K562 (cell line): ENCODE results near the gene MS4A4E. TPM values are rescaled to one million over a fixed set of nuclear protein-coding genes. Genes with fewer than 3 reads are reported as not detected.
A peak's percentile ranks its signal among the peaks of the same experiment; 100 is the strongest.

Experiments used
- ARID1B ChIP-seq: fragments of 450-650 bp; IDR thresholded peaks from 2 replicates; pipeline ENCODE4 v1.6.1; 2016; ENCODE audit warnings: antibody characterized with exemption, mild to moderate bottlenecking, inconsistent platforms
- BACH1 ChIP-seq: fragments of 200-800 bp; sonication (Bioruptor generic); IDR thresholded peaks from 2 replicates; pipeline ENCODE4 v1.6.1; 2016; ENCODE audit warnings: missing genetic modification characterization, missing compliant biosample characterization
- BRD9 ChIP-seq: fragments of 450-650 bp; IDR thresholded peaks from 2 replicates; pipeline ENCODE4 v1.6.1; 2018; ENCODE audit warnings: low read depth; ENCODE audit not compliant: partially characterized antibody
- CREBBP ChIP-seq: IDR thresholded peaks from one replicate; pipeline ENCODE4 v1.6.1; 2012; ENCODE audit warnings: low read depth, mild to moderate bottlenecking, control low read depth, inconsistent platforms, low read length
- KDM1A ChIP-seq, 2 experiments: fragments of 450-650 bp; IDR thresholded peaks; 2 replicates each; pipeline ENCODE4 v1.6.1; 2016; ENCODE audit warnings: mild to moderate bottlenecking in 2 of 2
- MAZ ChIP-seq, 2 experiments: fragments of 450-650 bp in 1 of 2; sonication (generic) in 1 of 2; formaldehyde crosslinking; IDR thresholded peaks in 1 of 2; conservative IDR thresholded peaks in 1 of 2; 2 replicates each; pipeline versions ENCODE4 v1.4.0 to v1.5.0; 2020; ENCODE audit warnings: mild to moderate bottlenecking in 1 of 2, missing genetic modification reagents in 1 of 2
- MTF1 ChIP-seq: fragments of 250-450 bp; sonication (Bioruptor Pico); IDR thresholded peaks from 2 replicates; pipeline ENCODE4 v1.9.0; 2021; ENCODE audit warnings: moderate library complexity, mild to moderate bottlenecking, inconsistent platforms, borderline replicate concordance
- NFIC ChIP-seq: fragments of 450-650 bp; IDR thresholded peaks from 2 replicates; pipeline ENCODE4 v1.6.1; 2017; ENCODE audit warnings: mild to moderate bottlenecking, inconsistent platforms
- NR2C1 ChIP-seq, 2 experiments: fragments of 450-650 bp; IDR thresholded peaks; 2 replicates each; pipeline ENCODE4 v1.6.1; 2017; ENCODE audit warnings: mild to moderate bottlenecking in 2 of 2, antibody characterized with exemption in 1 of 2, inconsistent platforms in 1 of 2, missing compliant biosample characterization in 1 of 2, missing genetic modification characterization in 1 of 2
- POLR2B ChIP-seq: fragments of 450-650 bp; IDR thresholded peaks from 2 replicates; pipeline ENCODE4 v1.6.1; 2018; ENCODE audit warnings: low read depth; ENCODE audit not compliant: partially characterized antibody
- RUNX1 ChIP-seq: sonication (generic); IDR thresholded peaks from 2 replicates; pipeline ENCODE4 v1.6.1; 2016; ENCODE audit warnings: antibody characterized with exemption, low read depth
- SLC30A9 ChIP-seq: fragments of 250-450 bp; sonication (Bioruptor Pico); IDR thresholded peaks from 2 replicates; pipeline ENCODE4 v1.8.0; 2022; ENCODE audit warnings: mild to moderate bottlenecking, moderate library complexity
- STAT5A ChIP-seq: IDR thresholded peaks from 2 replicates; pipeline ENCODE4 v1.6.1; 2012; ENCODE audit warnings: low read length, inconsistent platforms, borderline replicate concordance
- TCF3 ChIP-seq: sonication (generic); formaldehyde crosslinking; IDR thresholded peaks from 2 replicates; pipeline ENCODE4 v1.4.0; 2020; ENCODE audit warnings: mild to moderate bottlenecking, missing genetic modification reagents
- TEAD4 ChIP-seq, 2 experiments: sonication (generic) in 1 of 2; formaldehyde crosslinking in 1 of 2; IDR thresholded peaks; 2 replicates each; pipeline versions ENCODE4 v1.6.1 to v1.8.0; 2012 to 2022; ENCODE audit warnings: borderline replicate concordance in 1 of 2, inconsistent platforms in 1 of 2, low read length in 1 of 2, mild to moderate bottlenecking in 1 of 2, missing genetic modification reagents in 1 of 2
- WHSC1 ChIP-seq: IDR thresholded peaks from one replicate; pipeline ENCODE4 v1.6.1; 2012; ENCODE audit warnings: low read length, control low read depth, inconsistent platforms
- ZNF316 ChIP-seq: fragments of 450-650 bp; IDR thresholded peaks from 2 replicates; pipeline ENCODE4 v1.6.1; 2016
- ZNF583 ChIP-seq: fragments of 250-450 bp; sonication (Bioruptor Pico); IDR thresholded peaks from 2 replicates; pipeline ENCODE4 v1.4.0; 2020
- polyA plus RNA-seq, 8 experiments: library from polyadenylated mRNA; depleted of rRNA in 4 of 8; stranded (reverse) in 5 of 8; unstranded in 3 of 8; fragments of >200 nt; fragmentation: Nextera tagmentation in 2 of 8; fragmentation: Illumina TruSeq in 1 of 8; extraction: Ambion mirVana in 2 of 8; extraction: Trizol in 1 of 8; gene quantifications; 2 replicates each; pipeline versions ENCODE4 v1.2.1 to v1.2.3, GENCODE V29; 2011 to 2014; ENCODE audit warnings: inconsistent platforms in 1 of 8, missing spikeins in 1 of 8
- total RNA-seq, 7 experiments: library from RNA; depleted of rRNA in 6 of 7; stranded (reverse); fragments of >200 nt in 6 of 7; fragmentation: Illumina TruSeq in 2 of 7; extraction: Trizol in 2 of 7; gene quantifications; 2 replicates each; pipeline versions ENCODE4 v1.2.1 to v1.2.3, GENCODE V29; 2011 to 2021; ENCODE audit warnings: low replicate concordance in 1 of 7
- TF ChIP-seq, protein P1 (sequence below): fragments of 200-600 bp; sonication (generic); IDR thresholded peaks from one replicate; pipeline ENCODE4 v1.6.1; 2012; ENCODE audit warnings: mild to moderate bottlenecking, low read depth, low read length, inconsistent platforms

The MS4A4E gene
- total and polyA plus RNA-seq, 9 of the 15 experiments (the other 6 are each of a cell fraction or from before 2014, with no cell fraction given), result 0.11 to 0.81 (median 0.36) TPM; not detected in 2

DNA sequence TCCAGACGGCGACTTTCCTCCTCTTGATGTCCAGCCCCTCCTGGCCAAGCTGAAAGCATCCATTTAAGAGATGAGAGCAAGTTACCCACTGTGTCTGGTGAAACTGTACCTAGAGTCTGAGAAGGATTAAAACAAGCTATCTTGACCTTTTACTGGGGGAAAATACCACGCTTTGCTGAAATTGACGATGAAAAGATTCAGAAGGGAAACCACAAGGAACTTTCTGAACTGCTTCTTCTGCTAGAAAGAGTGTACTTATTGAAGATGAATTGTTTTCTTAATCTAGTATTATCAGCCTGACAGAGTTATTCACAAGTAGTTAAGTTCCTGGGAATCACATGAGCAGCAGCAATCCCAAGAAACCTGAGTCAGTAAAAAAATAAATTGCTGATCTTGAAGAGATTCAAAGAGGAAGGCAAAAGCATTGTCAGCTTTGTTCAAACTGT, 47.0 kb downstream of the MS4A4E start (continued):
- TF ChIP-seq, protein P1, sequence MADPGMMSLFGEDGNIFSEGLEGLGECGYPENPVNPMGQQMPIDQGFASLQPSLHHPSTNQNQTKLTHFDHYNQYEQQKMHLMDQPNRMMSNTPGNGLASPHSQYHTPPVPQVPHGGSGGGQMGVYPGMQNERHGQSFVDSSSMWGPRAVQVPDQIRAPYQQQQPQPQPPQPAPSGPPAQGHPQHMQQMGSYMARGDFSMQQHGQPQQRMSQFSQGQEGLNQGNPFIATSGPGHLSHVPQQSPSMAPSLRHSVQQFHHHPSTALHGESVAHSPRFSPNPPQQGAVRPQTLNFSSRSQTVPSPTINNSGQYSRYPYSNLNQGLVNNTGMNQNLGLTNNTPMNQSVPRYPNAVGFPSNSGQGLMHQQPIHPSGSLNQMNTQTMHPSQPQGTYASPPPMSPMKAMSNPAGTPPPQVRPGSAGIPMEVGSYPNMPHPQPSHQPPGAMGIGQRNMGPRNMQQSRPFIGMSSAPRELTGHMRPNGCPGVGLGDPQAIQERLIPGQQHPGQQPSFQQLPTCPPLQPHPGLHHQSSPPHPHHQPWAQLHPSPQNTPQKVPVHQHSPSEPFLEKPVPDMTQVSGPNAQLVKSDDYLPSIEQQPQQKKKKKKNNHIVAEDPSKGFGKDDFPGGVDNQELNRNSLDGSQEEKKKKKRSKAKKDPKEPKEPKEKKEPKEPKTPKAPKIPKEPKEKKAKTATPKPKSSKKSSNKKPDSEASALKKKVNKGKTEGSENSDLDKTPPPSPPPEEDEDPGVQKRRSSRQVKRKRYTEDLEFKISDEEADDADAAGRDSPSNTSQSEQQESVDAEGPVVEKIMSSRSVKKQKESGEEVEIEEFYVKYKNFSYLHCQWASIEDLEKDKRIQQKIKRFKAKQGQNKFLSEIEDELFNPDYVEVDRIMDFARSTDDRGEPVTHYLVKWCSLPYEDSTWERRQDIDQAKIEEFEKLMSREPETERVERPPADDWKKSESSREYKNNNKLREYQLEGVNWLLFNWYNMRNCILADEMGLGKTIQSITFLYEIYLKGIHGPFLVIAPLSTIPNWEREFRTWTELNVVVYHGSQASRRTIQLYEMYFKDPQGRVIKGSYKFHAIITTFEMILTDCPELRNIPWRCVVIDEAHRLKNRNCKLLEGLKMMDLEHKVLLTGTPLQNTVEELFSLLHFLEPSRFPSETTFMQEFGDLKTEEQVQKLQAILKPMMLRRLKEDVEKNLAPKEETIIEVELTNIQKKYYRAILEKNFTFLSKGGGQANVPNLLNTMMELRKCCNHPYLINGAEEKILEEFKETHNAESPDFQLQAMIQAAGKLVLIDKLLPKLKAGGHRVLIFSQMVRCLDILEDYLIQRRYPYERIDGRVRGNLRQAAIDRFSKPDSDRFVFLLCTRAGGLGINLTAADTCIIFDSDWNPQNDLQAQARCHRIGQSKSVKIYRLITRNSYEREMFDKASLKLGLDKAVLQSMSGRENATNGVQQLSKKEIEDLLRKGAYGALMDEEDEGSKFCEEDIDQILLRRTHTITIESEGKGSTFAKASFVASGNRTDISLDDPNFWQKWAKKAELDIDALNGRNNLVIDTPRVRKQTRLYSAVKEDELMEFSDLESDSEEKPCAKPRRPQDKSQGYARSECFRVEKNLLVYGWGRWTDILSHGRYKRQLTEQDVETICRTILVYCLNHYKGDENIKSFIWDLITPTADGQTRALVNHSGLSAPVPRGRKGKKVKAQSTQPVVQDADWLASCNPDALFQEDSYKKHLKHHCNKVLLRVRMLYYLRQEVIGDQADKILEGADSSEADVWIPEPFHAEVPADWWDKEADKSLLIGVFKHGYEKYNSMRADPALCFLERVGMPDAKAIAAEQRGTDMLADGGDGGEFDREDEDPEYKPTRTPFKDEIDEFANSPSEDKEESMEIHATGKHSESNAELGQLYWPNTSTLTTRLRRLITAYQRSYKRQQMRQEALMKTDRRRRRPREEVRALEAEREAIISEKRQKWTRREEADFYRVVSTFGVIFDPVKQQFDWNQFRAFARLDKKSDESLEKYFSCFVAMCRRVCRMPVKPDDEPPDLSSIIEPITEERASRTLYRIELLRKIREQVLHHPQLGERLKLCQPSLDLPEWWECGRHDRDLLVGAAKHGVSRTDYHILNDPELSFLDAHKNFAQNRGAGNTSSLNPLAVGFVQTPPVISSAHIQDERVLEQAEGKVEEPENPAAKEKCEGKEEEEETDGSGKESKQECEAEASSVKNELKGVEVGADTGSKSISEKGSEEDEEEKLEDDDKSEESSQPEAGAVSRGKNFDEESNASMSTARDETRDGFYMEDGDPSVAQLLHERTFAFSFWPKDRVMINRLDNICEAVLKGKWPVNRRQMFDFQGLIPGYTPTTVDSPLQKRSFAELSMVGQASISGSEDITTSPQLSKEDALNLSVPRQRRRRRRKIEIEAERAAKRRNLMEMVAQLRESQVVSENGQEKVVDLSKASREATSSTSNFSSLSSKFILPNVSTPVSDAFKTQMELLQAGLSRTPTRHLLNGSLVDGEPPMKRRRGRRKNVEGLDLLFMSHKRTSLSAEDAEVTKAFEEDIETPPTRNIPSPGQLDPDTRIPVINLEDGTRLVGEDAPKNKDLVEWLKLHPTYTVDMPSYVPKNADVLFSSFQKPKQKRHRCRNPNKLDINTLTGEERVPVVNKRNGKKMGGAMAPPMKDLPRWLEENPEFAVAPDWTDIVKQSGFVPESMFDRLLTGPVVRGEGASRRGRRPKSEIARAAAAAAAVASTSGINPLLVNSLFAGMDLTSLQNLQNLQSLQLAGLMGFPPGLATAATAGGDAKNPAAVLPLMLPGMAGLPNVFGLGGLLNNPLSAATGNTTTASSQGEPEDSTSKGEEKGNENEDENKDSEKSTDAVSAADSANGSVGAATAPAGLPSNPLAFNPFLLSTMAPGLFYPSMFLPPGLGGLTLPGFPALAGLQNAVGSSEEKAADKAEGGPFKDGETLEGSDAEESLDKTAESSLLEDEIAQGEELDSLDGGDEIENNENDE, result no peak
- TF ChIP-seq ZNF583 (no peak), KDM1A (IDR thresholded peaks at IDR 0.05) (peak; percentile 31; a peak in 2 of 4 replicates), POLR2B (no peak), MTF1 (CRISPR knock-in tag) (no peak), STAT5A (peak; percentile 31; the same call in 1 of the 2 replicates), TCF3 (peak; percentile 45; the same call in 1 of the 2 replicates), ZNF316 (peak; percentile 94), MAZ (CRISPR knock-in tag; conservative IDR thresholded peaks at IDR 0.05 in 1 of 2, IDR thresholded peaks at IDR 0.05 in 1 of 2) (0 out of 4 replicates have a peak, but pooled peaks of 1 of the 2 experiments have one; percentile 29), WHSC1 (no peak), CREBBP (no peak), TEAD4 (IDR thresholded peaks at IDR 0.05; ENCODE audit: low read length) (peak; percentile 61; the same call in 1 of the 2 replicates), TEAD4 (CRISPR knock-in tag; IDR thresholded peaks at IDR 0.05; ENCODE audit: borderline replicate concordance) (no peak), NFIC (no peak), ARID1B (peak; percentile 60), SLC30A9 (CRISPR knock-in tag) (no peak), BRD9 (peak; percentile 53), BACH1 (tag) (0 out of 2 replicates have a peak, but pooled peaks have one; percentile 28), NR2C1 (IDR thresholded peaks at IDR 0.05) (no peak), NR2C1 (tag; IDR thresholded peaks at IDR 0.05) (peak; percentile 43; the same call in 1 of the 2 replicates), RUNX1 (no peak)
